H1 (cell line): ENCODE results near the gene GPR180. TPM values are rescaled to one million over a fixed set of nuclear protein-coding genes. Genes with fewer than 3 reads are reported as not detected.

Experiments
- CTCF ChIA-PET: fragments of 300-600 bp; sonication (Branson Sonifier 250); formaldehyde crosslinking; loops from one replicate; lab custom pipeline; 2021; ENCODE audit not compliant: partially characterized antibody; lab: Charles Lee
- POLR2A ChIA-PET: fragments of 300-600 bp; sonication (Branson Sonifier 250); formaldehyde crosslinking; loops from one replicate; lab custom pipeline; 2021; ENCODE audit warnings: inconsistent platforms; ENCODE audit not compliant: partially characterized antibody; lab: Charles Lee
- DNase-seq, 2 experiments: peaks; one replicate each; pipeline versions ENCODE4 v3.0.0 to v3.0.0-alpha.2; 2010 to 2022; ENCODE audit warnings: low spot score in 2 of 2, low read depth in 1 of 2, mixed read lengths in 1 of 2
- FAIRE-seq: peaks from 2 replicates; lab custom pipeline; 2011; peaks lifted over from hg19 to GRCh38; lab: Jason Lieb, UNC
- H2AFZ ChIP-seq: 2 replicates; pipeline ENCODE4 v1.8.1; 2012; ENCODE audit warnings: low read length, inconsistent platforms
- H2AK5ac ChIP-seq: 2 replicates; pipeline ENCODE4 v1.6.1; 2013; ENCODE audit warnings: low read depth, low read length
- H2BK120ac ChIP-seq: replicated peaks from 2 replicates; pipeline ENCODE3; 2013; ENCODE audit warnings: low read depth, low read length, inconsistent platforms
- H2BK12ac ChIP-seq: 2 replicates; pipeline ENCODE4 v1.6.1; 2013; ENCODE audit warnings: low read depth, low read length
- H2BK15ac ChIP-seq: 2 replicates; pipeline ENCODE4 v1.6.1; 2013; ENCODE audit warnings: low read length
- H2BK20ac ChIP-seq: 2 replicates; pipeline ENCODE4 v1.6.1; 2013; ENCODE audit warnings: low read length
- H2BK5ac ChIP-seq: 2 replicates; pipeline ENCODE4 v1.6.1; 2013; ENCODE audit warnings: low read depth, low read length
- H3K14ac ChIP-seq: 2 replicates; pipeline ENCODE4 v1.6.1; 2013; ENCODE audit warnings: inconsistent platforms; ENCODE audit not compliant: insufficient read length
- H3K18ac ChIP-seq: 2 replicates; pipeline ENCODE4 v1.6.1; 2013; ENCODE audit warnings: low read length; ENCODE audit errors: extremely low read depth
- H3K23ac ChIP-seq: 2 replicates; pipeline ENCODE4 v1.6.1; 2013; ENCODE audit warnings: inconsistent platforms; ENCODE audit not compliant: insufficient read length
- H3K23me2 ChIP-seq: 2 replicates; pipeline ENCODE4 v1.6.1; 2013; ENCODE audit warnings: low read depth, low read length
- H3K27ac ChIP-seq: 2 replicates; pipeline ENCODE4 v1.6.1; 2011; ENCODE audit warnings: low read depth, low read length, inconsistent platforms
- H3K27me3 ChIP-seq, 4 experiments: replicated peaks in 1 of 4; 1 replicate in 1 of 4; 2 replicates in 3 of 4; pipeline versions ENCODE4 v1.6.1 to v1.8.1; 2011 to 2013; ENCODE audit warnings: low read length in 3 of 4, mild to moderate bottlenecking in 3 of 4, inconsistent platforms in 2 of 4, mixed read lengths in 2 of 4, moderate library complexity in 1 of 4; ENCODE audit not compliant: control insufficient read depth in 3 of 4, insufficient read depth in 3 of 4; ENCODE audit errors: extremely low read depth in 1 of 4
- H3K36me3 ChIP-seq, 4 experiments: 2 replicates each; pipeline versions ENCODE4 v1.6.1 to v1.8.1; 2011 to 2013; ENCODE audit warnings: mild to moderate bottlenecking in 4 of 4, low read length in 3 of 4, moderate library complexity in 2 of 4, control low read depth in 1 of 4, inconsistent platforms in 1 of 4; ENCODE audit not compliant: insufficient read depth in 4 of 4, control insufficient read depth in 2 of 4
- H3K4ac ChIP-seq: replicated peaks from 2 replicates; pipeline ENCODE3; 2013; ENCODE audit warnings: low read length, low read depth, mixed read lengths, inconsistent platforms; ENCODE audit not compliant: insufficient read length
- H3K4me1 ChIP-seq, 4 experiments: replicated peaks in 1 of 4; 1 replicate in 1 of 4; 2 replicates in 3 of 4; pipeline versions ENCODE4 v1.6.1 to v1.8.1; 2011 to 2013; ENCODE audit warnings: low read length in 3 of 4, inconsistent platforms in 2 of 4, mixed read lengths in 1 of 4; ENCODE audit not compliant: insufficient read depth in 4 of 4, control insufficient read depth in 3 of 4
- H3K4me2 ChIP-seq, 2 experiments: 2 replicates each; pipeline versions ENCODE4 v1.6.1 to v1.8.1; 2011 to 2013; ENCODE audit warnings: low read depth in 2 of 2, low read length in 2 of 2, control low read depth in 1 of 2, inconsistent platforms in 1 of 2, mild to moderate bottlenecking in 1 of 2; ENCODE audit not compliant: insufficient read depth in 1 of 2
- H3K4me3 ChIP-seq, 4 experiments: fragments of 200-600, 300-600 bp in 1 of 4; sonication (generic), shearing (Covaris generic), sonication (Bioruptor Twin) in 1 of 4; 2 replicates each; pipeline versions ENCODE4 v1.5.1 to v1.8.1; 2011 to 2016; ENCODE audit warnings: low read length in 4 of 4, low read depth in 3 of 4, control low read depth in 2 of 4, inconsistent platforms in 2 of 4, mild to moderate bottlenecking in 2 of 4, mixed read lengths in 1 of 4, moderate library complexity in 1 of 4; ENCODE audit not compliant: insufficient read depth in 2 of 4; ENCODE audit errors: extremely low read depth in 1 of 4
- H3K56ac ChIP-seq: replicated peaks from 2 replicates; pipeline ENCODE3; 2013; ENCODE audit warnings: low read depth, mild to moderate bottlenecking, mixed read lengths, low read length, inconsistent platforms; ENCODE audit not compliant: insufficient read length
- H3K79me1 ChIP-seq: 2 replicates; pipeline ENCODE4 v1.6.1; 2013; ENCODE audit warnings: low read depth, low read length, control low read depth
- H3K79me2 ChIP-seq, 2 experiments: 2 replicates each; pipeline versions ENCODE4 v1.6.1 to v1.8.1; 2012 to 2013; ENCODE audit warnings: low read length in 2 of 2, mild to moderate bottlenecking in 2 of 2, inconsistent platforms in 1 of 2; ENCODE audit not compliant: insufficient read depth in 2 of 2, control insufficient read depth in 1 of 2
- H3K9ac ChIP-seq, 4 experiments: replicated peaks in 1 of 4; 1 replicate in 1 of 4; 2 replicates in 3 of 4; pipeline versions ENCODE4 v1.6.1 to v1.8.1; 2011 to 2013; ENCODE audit warnings: low read depth in 3 of 4, low read length in 3 of 4, control low read depth in 2 of 4, mild to moderate bottlenecking in 2 of 4, moderate library complexity in 2 of 4, inconsistent platforms in 1 of 4; ENCODE audit errors: extremely low read depth in 1 of 4
- H3K9me3 ChIP-seq, 2 experiments: 2 replicates each; pipeline versions ENCODE4 v1.6.1 to v1.8.1; 2012 to 2013; ENCODE audit warnings: mild to moderate bottlenecking in 2 of 2, moderate library complexity in 2 of 2, control low read depth in 1 of 2, inconsistent platforms in 1 of 2, low read depth in 1 of 2, low read length in 1 of 2, mixed read lengths in 1 of 2; ENCODE audit not compliant: insufficient read depth in 2 of 2
- H4K20me1 ChIP-seq, 2 experiments: replicated peaks in 1 of 2; 2 replicates each; pipeline versions ENCODE3 to v1.8.1; 2011 to 2013; ENCODE audit warnings: inconsistent platforms in 2 of 2, low read length in 2 of 2, mild to moderate bottlenecking in 1 of 2; ENCODE audit not compliant: insufficient read depth in 2 of 2, control insufficient read depth in 1 of 2
- H4K5ac ChIP-seq: 2 replicates; pipeline ENCODE4 v1.6.1; 2013; ENCODE audit warnings: low read length, low read depth, mixed read lengths, inconsistent platforms; ENCODE audit not compliant: insufficient read length
- H4K8ac ChIP-seq: 2 replicates; pipeline ENCODE4 v1.8.0; 2013; ENCODE audit warnings: mild to moderate bottlenecking, moderate library complexity, low read length, inconsistent platforms; ENCODE audit not compliant: insufficient read depth; ENCODE audit errors: extremely low read depth
- H4K91ac ChIP-seq: replicated peaks from 2 replicates; pipeline ENCODE3; 2013; ENCODE audit warnings: low read length, mixed read lengths, inconsistent platforms; ENCODE audit not compliant: insufficient read length
- CHD2 ChIP-seq: IDR thresholded peaks from 2 replicates; pipeline ENCODE4 v1.6.1; 2012; ENCODE audit warnings: low read length, improper control_type of control experiment
- GABPA ChIP-seq: IDR thresholded peaks from 2 replicates; pipeline ENCODE4 v1.6.1; 2011; ENCODE audit warnings: mild to moderate bottlenecking, low read length, moderate library complexity, borderline replicate concordance; ENCODE audit not compliant: insufficient read depth
- JUND ChIP-seq: IDR thresholded peaks from 2 replicates; pipeline ENCODE4 v1.6.1; 2011; ENCODE audit warnings: mild to moderate bottlenecking, improper control_type of control experiment, low read length
- WGBS, 2 experiments: shearing (Covaris generic) in 1 of 2; methylation state at CpG; one replicate each; pipeline versions ENCODE4 v1.1.6 to v1.1.7; 2013 to 2015; ENCODE audit warnings: low lambda C conversion rate in 2 of 2, mixed read lengths in 2 of 2, inconsistent platforms in 1 of 2, low coverage in 1 of 2, missing lambda C conversion rate in 1 of 2; ENCODE audit not compliant: insufficient replicate concordance in 2 of 2, insufficient coverage in 1 of 2, insufficient read length in 1 of 2; ENCODE audit errors: extremely low coverage in 1 of 2, missing lambda C conversion rate in 1 of 2; 5-methylcytosine and 5-hydroxymethylcytosine counted together
- polyA plus RNA-seq, 7 experiments: library from polyadenylated mRNA; depleted of rRNA in 3 of 7; stranded (reverse) in 5 of 7; unstranded in 2 of 7; fragments of >200 nt in 5 of 7; fragments of 200-250 nt in 2 of 7; gene quantifications; 1 replicate in 5 of 7; 2 replicates in 1 of 7; 4 replicates in 1 of 7; pipeline versions ENCODE4 v1.2.1 to v1.2.3, GENCODE V29; 2011 to 2013; ENCODE audit warnings: missing spikeins in 2 of 7, mixed read lengths in 2 of 7
- total RNA-seq: library from RNA; stranded (reverse); fragmentation: NEBNext Ultra II Directional; extraction: Animal tissue kit (Norgen Biotek cat#: 25700); gene quantifications from 2 replicates; pipeline ENCODE4 v1.2.1, GENCODE V29; 2021

GPR180 gene
- total and polyA plus RNA-seq, 2 of the 8 experiments (the other 6 are each of a cell fraction or from before 2014, with no cell fraction given): 1.8 to 4.8 TPM

DNA sequence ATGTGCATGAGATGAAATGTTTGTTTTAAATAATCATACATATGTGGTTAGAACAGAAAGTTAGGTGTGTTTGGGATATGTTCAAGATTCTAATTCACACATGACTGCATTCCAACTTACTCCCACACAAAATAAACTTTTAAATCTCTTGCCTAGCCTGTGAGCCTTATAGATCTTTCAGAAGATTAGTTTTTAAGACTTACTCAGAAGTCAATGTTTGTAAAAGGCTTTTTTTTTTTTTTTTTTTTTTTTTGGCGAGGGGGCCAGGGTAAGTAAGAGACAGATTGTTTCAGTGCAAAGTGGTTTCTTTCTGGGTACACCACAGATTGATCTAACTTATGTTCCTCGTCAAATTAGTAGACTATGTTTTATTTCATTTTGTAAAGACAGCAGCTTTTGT lies 39.1 kb downstream of the GPR180 start:
- no peak overlapping the region for H2BK120ac ChIP-seq
- H3K27me3 ChIP-seq: no peaks in the 10 kb centered on the region
- ChIA-PET POLR2A (no interaction called here), CTCF (interaction anchor here (1.3 to 2.4 kb wide), 2 partner anchors 20 kb away, joined by 6 to 7 read pairs; no protein-coding TSS in a partner anchor)
- no peak overlapping the region for H2AFZ ChIP-seq
- no peaks in the 10 kb centered on the region for H3K23me2 ChIP-seq
- H4K5ac ChIP-seq: no peak overlapping the region
- no peak overlapping the region for H3K56ac ChIP-seq
- FAIRE-seq: no peak
- H3K9me3 ChIP-seq: no peaks in the 10 kb centered on the region
- no peak overlapping the region for H3K14ac ChIP-seq
- no peak overlapping the region for H2BK20ac ChIP-seq
- no peak overlapping the region for H4K8ac ChIP-seq
- H3K27ac ChIP-seq: no peak overlapping the region
- no peak for DNase-seq
- H3K4me1 ChIP-seq: peaks cover 0 to 2% (median 0%) of the 10 kb centered on the region in 4 experiments; a peak in 1 of 7 replicates
- WGBS, 2 experiments: 90% methylated on average over 1 of the region's 2 CpGs; no CpG with 5 or more reads in 1 of the 2 experiments
- H3K4ac ChIP-seq: no peak overlapping the region
- no peak overlapping the region for H3K9ac ChIP-seq
- H3K36me3 ChIP-seq: no peaks in the 10 kb centered on the region
- no peak overlapping the region for H2BK12ac ChIP-seq
- H4K91ac ChIP-seq: no peak overlapping the region
- TF ChIP-seq JUND (no peak), GABPA (no peak), CHD2 (no peak)
- no peak overlapping the region for H2BK5ac ChIP-seq
- no peak overlapping the region for H3K4me3 ChIP-seq
- H3K23ac ChIP-seq: no peak overlapping the region
- H2AK5ac ChIP-seq: no peak overlapping the region
- H3K79me2 ChIP-seq: no peaks in the 10 kb centered on the region
- H3K79me1 ChIP-seq: no peaks in the 10 kb centered on the region
- H3K18ac ChIP-seq: no peak overlapping the region
- H3K4me2 ChIP-seq: no peak overlapping the region
- no peak overlapping the region for H2BK15ac ChIP-seq
- no peaks in the 10 kb centered on the region for H4K20me1 ChIP-seq
